T47D (cell line): ENCODE results near the gene SHISA6.

Experiments used
- DNase-seq, 2 experiments: peaks; one replicate each; pipeline versions ENCODE4 v3.0.0 to v3.0.0-alpha.2; 2011 to 2012; ENCODE audit warnings: low read depth in 1 of 2, low spot score in 1 of 2
- JUND ChIP-seq: IDR thresholded peaks from 2 replicates; pipeline ENCODE4 v1.6.1; 2012; ENCODE audit warnings: low read depth
- in situ Hi-C: cut with HindIII; loops from 2 replicates; pipeline ENCODE4 v1.10.0; 2016; ENCODE audit warnings: low sequenced_read_pairs, low pct_unique_long_range_greater_than_20kb

SHISA6 gene

DNA sequence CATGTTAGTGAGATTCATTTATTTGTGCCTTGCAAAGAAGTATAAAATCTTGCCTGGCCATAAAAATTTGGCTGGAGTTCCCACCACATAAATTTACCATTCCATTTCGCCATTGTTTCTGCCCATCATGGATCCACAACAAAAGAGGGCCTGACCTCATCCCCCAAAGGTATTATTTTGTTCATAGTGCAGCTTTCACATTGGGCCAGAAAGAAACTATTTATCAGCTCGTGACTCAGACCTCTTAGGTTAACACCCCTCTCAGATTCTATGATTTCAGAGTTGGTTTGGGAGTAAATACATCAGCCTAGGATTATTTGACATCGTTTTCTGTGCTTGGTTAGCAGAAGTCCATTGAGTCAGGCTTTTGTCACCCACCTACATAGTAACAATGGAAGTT, 108.1 kb downstream of the SHISA6 start:
- DNase-seq, result no peak
- in situ Hi-C loops, result no loop called here
- TF ChIP-seq JUND, result no peak

- DNase-seq, result no peak
- in situ Hi-C loops, result no loop called here
These were observed 110.5 kb downstream of the SHISA6 start for GRCh38 chr17:11351479-11351878.

DNA sequence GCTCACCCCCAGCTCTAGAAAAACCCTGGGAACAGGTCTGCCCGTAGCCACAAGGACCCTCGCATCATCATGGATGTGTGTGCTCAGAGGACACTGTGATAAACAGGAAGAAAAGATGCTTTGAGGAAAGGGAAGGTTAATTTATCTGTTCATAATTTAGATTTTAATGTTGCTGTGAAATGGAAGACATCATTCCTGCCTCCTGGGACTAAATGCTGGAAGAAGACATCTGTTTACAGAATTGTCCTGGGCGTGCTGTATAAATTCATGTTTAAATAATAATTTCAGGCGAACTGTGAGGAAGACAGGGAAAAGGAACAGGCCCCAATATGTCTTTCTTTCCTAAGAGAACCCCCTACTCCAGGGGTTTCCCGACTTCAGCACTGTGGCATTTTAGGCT, 112.6 kb downstream of the SHISA6 start:
- in situ Hi-C loops, result no loop called here
- DNase-seq, result no peak
- no peak for TF ChIP-seq JUND

More at GRCh38 chr17:11351479-11351878, 110.5 kb downstream of the SHISA6 start:
- no peak for TF ChIP-seq JUND

DNA sequence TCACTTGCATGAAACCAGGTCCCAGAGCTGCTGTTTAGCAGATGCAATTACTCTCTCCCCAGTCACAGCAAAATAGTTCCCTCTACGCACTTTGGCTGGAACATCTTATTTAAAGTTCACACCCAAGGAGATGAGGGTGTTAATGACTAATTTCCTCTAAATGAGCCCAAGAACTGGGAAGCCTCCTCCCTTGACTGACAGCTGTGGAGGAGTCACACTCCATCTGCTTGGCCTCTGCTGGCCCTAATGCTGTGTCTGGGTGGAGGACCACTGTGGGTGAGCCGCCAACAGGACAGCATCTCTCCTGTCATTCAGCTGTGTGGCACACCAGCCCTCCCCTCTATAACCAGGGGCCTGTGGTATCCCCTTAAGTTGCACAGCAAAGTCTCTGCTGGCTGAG, 115.4 kb downstream of the SHISA6 start:
- no peak for TF ChIP-seq JUND
- no peak for DNase-seq
- in situ Hi-C loops, result no loop called here

DNA sequence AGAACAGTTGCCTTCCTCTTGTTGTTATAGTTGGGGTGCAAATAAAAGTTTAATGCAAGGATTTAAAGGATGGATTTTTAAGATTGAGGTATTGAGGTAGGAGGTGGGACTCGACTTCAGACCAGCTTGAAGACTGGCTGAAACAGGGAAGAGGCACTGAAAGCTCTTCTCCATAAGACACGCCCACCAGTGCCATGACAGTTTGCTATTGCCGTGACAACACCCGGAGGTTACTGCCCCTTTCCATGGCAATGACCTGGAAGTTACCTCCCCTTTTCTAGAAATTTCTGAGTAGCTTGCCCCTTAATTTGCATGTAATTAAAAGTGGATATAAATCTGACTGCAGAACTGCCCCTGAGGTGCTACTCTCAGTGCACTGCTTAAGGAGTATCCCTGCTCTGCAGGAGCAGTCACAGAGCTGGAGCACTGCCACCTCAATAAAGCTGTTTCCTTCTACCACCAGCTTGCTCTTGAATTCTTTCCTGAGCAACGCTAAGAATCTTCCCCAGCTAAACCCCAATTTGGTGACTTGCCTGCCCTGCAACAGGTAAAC, 122.6 kb downstream of the SHISA6 start:
- DNase-seq, result no peak
- TF ChIP-seq JUND, result no peak
- in situ Hi-C loops, result no loop called here

- in situ Hi-C loops, result no loop called here
- no peak for TF ChIP-seq JUND
These were observed 125.3 kb downstream of the SHISA6 start for GRCh38 chr17:11366272-11366850.

GRCh38 chr17:11369575-11369974, 128.6 kb downstream of the SHISA6 start:
- no peak for DNase-seq
- in situ Hi-C loops, result no loop called here
- TF ChIP-seq JUND, result no peak

More at GRCh38 chr17:11366272-11366850, 125.3 kb downstream of the SHISA6 start:
- no peak for DNase-seq

- no peak for DNase-seq
- no peak for TF ChIP-seq JUND
- in situ Hi-C loops, result no loop called here
These were observed 131.7 kb downstream of the SHISA6 start for GRCh38 chr17:11372692-11373091.

GRCh38 chr17:11378506-11378905, 137.5 kb downstream of the SHISA6 start:
- no peak for TF ChIP-seq JUND
- DNase-seq, result no peak
- in situ Hi-C loops, result no loop called here

DNA sequence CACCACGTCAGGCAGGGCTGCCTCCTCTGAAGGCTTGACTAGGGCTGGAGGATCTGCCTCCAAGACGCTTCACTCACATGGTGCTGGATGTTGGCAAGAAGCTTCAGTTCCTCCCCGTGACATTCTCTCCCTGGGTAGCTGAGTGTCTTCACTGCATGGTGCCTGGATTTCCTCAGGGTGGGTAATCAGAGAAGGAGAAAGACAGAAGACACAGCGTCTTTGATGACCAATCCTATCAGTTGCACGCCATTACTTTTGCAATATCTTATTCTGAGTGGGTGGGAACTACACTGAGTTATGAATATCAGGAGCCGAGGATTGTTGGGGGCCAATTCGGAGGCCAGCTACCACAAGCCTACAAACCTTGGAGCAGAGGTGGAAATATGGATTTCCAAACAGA, 139.7 kb downstream of the SHISA6 start:
- no peak for TF ChIP-seq JUND
- DNase-seq, result no peak
- in situ Hi-C loops, result no loop called here

- in situ Hi-C loops, result no loop called here
- DNase-seq, result no peak
- no peak for TF ChIP-seq JUND
These were observed 142.1 kb downstream of the SHISA6 start for GRCh38 chr17:11383157-11383556.

DNA sequence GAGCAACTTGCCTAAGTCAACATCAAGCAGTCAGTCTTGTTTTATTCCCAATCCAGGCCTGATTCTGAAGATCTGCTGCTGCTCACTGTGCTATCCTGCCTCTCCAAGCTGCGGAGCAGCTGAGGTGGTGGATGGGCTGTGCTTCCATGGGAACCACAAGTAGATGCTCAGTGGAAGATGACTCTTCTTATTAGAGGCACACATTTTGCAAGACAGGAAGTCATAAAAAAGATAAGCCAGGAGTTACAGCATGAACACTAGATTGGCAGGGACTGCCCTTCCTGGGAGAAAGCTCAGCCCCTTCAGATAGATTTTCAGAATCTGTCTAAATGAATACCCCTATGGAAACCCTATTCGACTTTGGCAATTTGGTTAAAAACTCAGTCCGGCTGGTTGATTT, 143.1 kb downstream of the SHISA6 start:
- no peak for DNase-seq
- TF ChIP-seq JUND, result no peak
- in situ Hi-C loops, result no loop called here

GRCh38 chr17:11387610-11388009, 146.6 kb downstream of the SHISA6 start:
- in situ Hi-C loops, result no loop called here
- no peak for DNase-seq
- TF ChIP-seq JUND, result no peak

- TF ChIP-seq JUND, result no peak
- in situ Hi-C loops, result no loop called here
- no peak for DNase-seq
These were observed 147.0 kb downstream of the SHISA6 start for GRCh38 chr17:11388054-11388453.
